ENCODE data around the gene ZNF804A. TPM values are rescaled to one million over a fixed set of nuclear protein-coding genes. Genes with fewer than 3 reads are reported as not detected.
A peak's percentile ranks its signal among the peaks of the same experiment; 100 is the strongest.
"Not testable (repeated sequence)": the region's sequence is repeated elsewhere in the genome, so short reads cannot be mapped to it uniquely, and the experiment has no call there.

ZNF804A gene
- polyA plus RNA-seq, 3 donors = 0.83 to 3.7 (median 1.8) TPM

DNA sequence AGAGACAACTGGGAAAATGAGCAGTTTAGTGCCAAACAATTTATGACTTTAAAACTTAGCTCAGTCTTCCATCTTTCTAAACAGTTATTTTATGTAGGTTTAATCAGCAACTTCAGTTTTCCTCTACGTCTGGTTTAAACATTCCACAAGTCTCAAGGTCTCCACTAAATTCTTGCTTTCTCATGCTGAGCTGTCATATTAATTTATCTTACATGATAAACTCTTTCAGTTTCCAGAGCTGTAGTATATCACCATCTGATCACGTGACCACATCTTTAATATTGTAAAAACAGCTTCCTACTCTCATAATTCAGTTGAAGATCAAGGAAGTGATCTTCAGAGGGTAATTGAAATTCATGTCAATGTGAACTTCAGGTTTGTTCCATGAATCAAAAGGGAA, 158.6 kb downstream of the ZNF804A start:
- Histone ChIP-seq H3K36me3 (replicated peaks in 1 of 2; ENCODE audit: control insufficient read depth in 1 of 2, insufficient read depth in 2 of 2, low read length in 2 of 2) (no peaks in the 10 kb centered on the region), H3K27me3 (ENCODE audit: control insufficient read depth in 2 of 2, insufficient read depth in 2 of 2, low read length in 2 of 2) (no peaks in the 10 kb centered on the region), H3K79me2 (ENCODE audit: insufficient read depth, low read length) (no peaks in the 10 kb centered on the region), H3K4me3 (replicated peaks in 1 of 3; ENCODE audit: low read depth in 2 of 3, low read length in 3 of 3) (no peak overlapping the region), H3K9ac (ENCODE audit: insufficient read depth, low read length, poor library complexity, severe bottlenecking) (no peak overlapping the region), H4K20me1 (ENCODE audit: insufficient read depth, low read length) (no peaks in the 10 kb centered on the region), H3K9me3 (replicated peaks in 1 of 2; ENCODE audit: control insufficient read depth in 1 of 2, insufficient read depth in 1 of 2, low read length in 2 of 2) (no peaks in the 10 kb centered on the region), H3K27ac (ENCODE audit: low read depth in 1 of 2, low read length in 2 of 2) (no peak overlapping the region), H2AFZ (ENCODE audit: insufficient read depth, low read depth, low read length, poor library complexity, severe bottlenecking) (no peak overlapping the region), H3K4me1 (ENCODE audit: control insufficient read depth in 1 of 2, insufficient read depth in 2 of 2, low read length in 2 of 2) (no peaks in the 10 kb centered on the region), H3K4me2 (replicated peaks; ENCODE audit: extremely low read depth, low read length, poor library complexity, severe bottlenecking) (no peak overlapping the region)
- Mint-ChIP-seq H3K27ac (peak overlapping the region in 1 of 7 donors; percentile 26), H3K4me3 (no peak overlapping the region), H3K36me3 (no peaks in the 10 kb centered on the region), H3K9me3 (peaks cover 0 to 3% (median 0%) of the 10 kb centered on the region in 7 donors), H3K27me3 (ENCODE audit: low read depth in 3 of 3) (peaks cover 0 to 2% (median 0%) of the 10 kb centered on the region in 3 donors), H3K4me1 (peaks cover 7% of the 10 kb centered on the region)
- no peak for DNase-seq
- no CpG with 5 or more reads among the region's 2 CpGs for whole genome bisulfite sequencing (ENCODE audit: insufficient coverage)
- intact Hi-C loops (cut with micrococcal nuclease) = no loop called here
- TF ChIP-seq, protein P1, sequence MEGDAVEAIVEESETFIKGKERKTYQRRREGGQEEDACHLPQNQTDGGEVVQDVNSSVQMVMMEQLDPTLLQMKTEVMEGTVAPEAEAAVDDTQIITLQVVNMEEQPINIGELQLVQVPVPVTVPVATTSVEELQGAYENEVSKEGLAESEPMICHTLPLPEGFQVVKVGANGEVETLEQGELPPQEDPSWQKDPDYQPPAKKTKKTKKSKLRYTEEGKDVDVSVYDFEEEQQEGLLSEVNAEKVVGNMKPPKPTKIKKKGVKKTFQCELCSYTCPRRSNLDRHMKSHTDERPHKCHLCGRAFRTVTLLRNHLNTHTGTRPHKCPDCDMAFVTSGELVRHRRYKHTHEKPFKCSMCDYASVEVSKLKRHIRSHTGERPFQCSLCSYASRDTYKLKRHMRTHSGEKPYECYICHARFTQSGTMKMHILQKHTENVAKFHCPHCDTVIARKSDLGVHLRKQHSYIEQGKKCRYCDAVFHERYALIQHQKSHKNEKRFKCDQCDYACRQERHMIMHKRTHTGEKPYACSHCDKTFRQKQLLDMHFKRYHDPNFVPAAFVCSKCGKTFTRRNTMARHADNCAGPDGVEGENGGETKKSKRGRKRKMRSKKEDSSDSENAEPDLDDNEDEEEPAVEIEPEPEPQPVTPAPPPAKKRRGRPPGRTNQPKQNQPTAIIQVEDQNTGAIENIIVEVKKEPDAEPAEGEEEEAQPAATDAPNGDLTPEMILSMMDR (IDR thresholded peaks at IDR 0.05) = no peak

DNA sequence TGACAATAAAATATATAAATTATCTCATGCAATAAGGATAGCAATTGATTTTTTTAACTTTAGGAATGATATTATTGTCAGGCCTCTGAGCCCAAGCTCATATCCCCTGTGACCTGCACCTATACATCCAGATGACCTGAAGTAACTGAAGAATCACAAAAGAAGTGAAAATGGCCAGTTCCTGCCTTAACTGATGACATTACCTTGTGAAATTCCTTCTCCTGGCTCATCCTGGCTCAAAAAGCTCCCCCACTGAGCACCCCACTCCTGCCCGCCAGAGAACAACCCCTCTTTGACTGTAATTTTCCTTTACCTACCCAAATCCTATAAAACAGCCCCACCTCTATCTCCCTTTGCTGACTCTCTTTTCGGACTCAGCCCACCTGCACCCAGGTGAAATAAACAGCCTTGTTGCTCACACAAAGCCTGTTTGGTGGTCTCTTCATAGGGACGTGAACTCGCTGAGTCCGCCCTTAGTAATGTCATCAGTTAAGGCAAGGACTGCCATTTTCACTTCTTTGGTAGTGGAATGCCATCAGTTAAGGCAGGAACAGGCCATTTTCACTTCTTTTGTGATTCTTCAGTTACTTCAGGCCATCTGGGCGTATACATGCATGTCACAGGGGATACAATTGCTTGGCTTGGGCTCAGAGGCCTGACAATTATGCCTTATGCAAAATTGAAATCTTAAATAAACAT, 161.4 kb downstream of the ZNF804A start:
- H3K36me3 ChIP-seq (replicated peaks in 1 of 2; ENCODE audit: control insufficient read depth in 1 of 2, insufficient read depth in 2 of 2, low read length in 2 of 2); intact Hi-C loops (cut with micrococcal nuclease): not testable (repeated sequence)

More for the DNA sequence above, 161.4 kb downstream of the ZNF804A start:
- H3K4me3 Mint-ChIP-seq; H4K20me1 ChIP-seq (ENCODE audit: insufficient read depth, low read length); H3K36me3 Mint-ChIP-seq; H3K27ac Mint-ChIP-seq; H3K4me1 ChIP-seq (ENCODE audit: control insufficient read depth in 1 of 2, insufficient read depth in 2 of 2, low read length in 2 of 2); H3K9me3 ChIP-seq (replicated peaks in 1 of 2; ENCODE audit: control insufficient read depth in 1 of 2, insufficient read depth in 1 of 2, low read length in 2 of 2); H3K9me3 Mint-ChIP-seq; H3K27me3 ChIP-seq (ENCODE audit: control insufficient read depth in 2 of 2, insufficient read depth in 2 of 2, low read length in 2 of 2); H2AFZ ChIP-seq (ENCODE audit: insufficient read depth, low read depth, low read length, poor library complexity, severe bottlenecking); DNase-seq; H3K27me3 Mint-ChIP-seq (ENCODE audit: low read depth in 3 of 3); H3K27ac ChIP-seq (ENCODE audit: low read depth in 1 of 2, low read length in 2 of 2); H3K9ac ChIP-seq (ENCODE audit: insufficient read depth, low read length, poor library complexity, severe bottlenecking); H3K4me3 ChIP-seq (replicated peaks in 1 of 3; ENCODE audit: low read depth in 2 of 3, low read length in 3 of 3); H3K79me2 ChIP-seq (ENCODE audit: insufficient read depth, low read length); H3K4me2 ChIP-seq (replicated peaks; ENCODE audit: extremely low read depth, low read length, poor library complexity, severe bottlenecking); H3K4me1 Mint-ChIP-seq: not testable (repeated sequence)
- 100% methylated on average over 4 of the region's 6 CpGs for whole genome bisulfite sequencing (ENCODE audit: insufficient coverage)

All from CD14-positive monocyte (primary cell).